ENCODE results near the gene GGTA1. TPM values are rescaled to one million over a fixed set of nuclear protein-coding genes. Genes with fewer than 3 reads are reported as not detected.

GGTA1 gene
- total and polyA plus RNA-seq, 2 experiments from 2014 or later: 0.16 TPM; not detected in 1

DNA sequence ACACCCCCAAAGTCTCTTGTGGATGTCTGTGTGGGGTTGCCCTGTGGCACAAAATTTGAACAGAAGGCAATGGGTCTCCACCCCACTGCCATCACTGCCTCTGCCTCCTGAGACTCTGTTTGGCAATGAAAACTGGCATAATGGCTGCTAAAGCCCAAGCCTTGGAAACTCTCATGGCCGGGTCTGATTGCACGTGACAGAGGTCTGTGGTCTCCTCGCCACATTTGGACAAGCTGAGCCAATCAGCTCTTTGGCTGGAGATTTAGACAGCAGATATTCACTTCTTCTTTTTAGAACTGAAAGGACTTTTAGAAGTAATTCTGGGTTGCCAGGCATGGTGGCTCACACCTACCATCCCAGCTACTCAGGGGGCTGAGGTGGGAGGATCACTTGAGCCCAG, 5.5 kb downstream of the GGTA1 start:
- Mint-ChIP-seq H3K4me3 (no peak overlapping the region), H3K4me1 (peaks cover 10% of the 10 kb centered on the region), H3K9me3 (peaks cover 7% of the 10 kb centered on the region; the same call in 2 of the 3 replicates), H3K36me3 (ENCODE audit: low read depth) (no peaks in the 10 kb centered on the region), H3K27ac (no peak overlapping the region), H3K27me3 (ENCODE audit: insufficient read depth, low read depth, poor library complexity) (peaks cover 17% of the 10 kb centered on the region)
- ATAC-seq: no peak
- Histone ChIP-seq H3K27me3 (ENCODE audit: insufficient read depth) (peaks cover 24% of the 10 kb centered on the region), H3K36me3 (ENCODE audit: insufficient read depth) (no peaks in the 10 kb centered on the region), H2AFZ (no peak overlapping the region), H3F3A (replicated peaks; ENCODE audit: low read depth) (peaks cover 9% of the 10 kb centered on the region), H3K4me1 (ENCODE audit: insufficient read depth) (peaks cover 6% of the 10 kb centered on the region; the same call in 1 of the 2 replicates), H3K79me2 (replicated peaks; ENCODE audit: insufficient read depth) (no peaks in the 10 kb centered on the region), H3K4me3 (no peak overlapping the region), H3K4me2 (no peak overlapping the region), H3K27ac (ENCODE audit: low read depth) (no peak overlapping the region), H3K9me2 (ENCODE audit: insufficient read depth) (no peaks in the 10 kb centered on the region), H4K20me1 (replicated peaks; ENCODE audit: insufficient read depth) (no peaks in the 10 kb centered on the region)
- TF ChIP-seq ZNF114 (CRISPR knock-in tag; IDR thresholded peaks at IDR 0.05) (no peak), POLR2AphosphoS5 (IDR thresholded peaks at IDR 0.05; ENCODE audit: low read depth) (no peak), JUNB (IDR thresholded peaks at IDR 0.05; ENCODE audit: unreplicated experiment) (no peak)
- TF ChIP-seq, protein P1, sequence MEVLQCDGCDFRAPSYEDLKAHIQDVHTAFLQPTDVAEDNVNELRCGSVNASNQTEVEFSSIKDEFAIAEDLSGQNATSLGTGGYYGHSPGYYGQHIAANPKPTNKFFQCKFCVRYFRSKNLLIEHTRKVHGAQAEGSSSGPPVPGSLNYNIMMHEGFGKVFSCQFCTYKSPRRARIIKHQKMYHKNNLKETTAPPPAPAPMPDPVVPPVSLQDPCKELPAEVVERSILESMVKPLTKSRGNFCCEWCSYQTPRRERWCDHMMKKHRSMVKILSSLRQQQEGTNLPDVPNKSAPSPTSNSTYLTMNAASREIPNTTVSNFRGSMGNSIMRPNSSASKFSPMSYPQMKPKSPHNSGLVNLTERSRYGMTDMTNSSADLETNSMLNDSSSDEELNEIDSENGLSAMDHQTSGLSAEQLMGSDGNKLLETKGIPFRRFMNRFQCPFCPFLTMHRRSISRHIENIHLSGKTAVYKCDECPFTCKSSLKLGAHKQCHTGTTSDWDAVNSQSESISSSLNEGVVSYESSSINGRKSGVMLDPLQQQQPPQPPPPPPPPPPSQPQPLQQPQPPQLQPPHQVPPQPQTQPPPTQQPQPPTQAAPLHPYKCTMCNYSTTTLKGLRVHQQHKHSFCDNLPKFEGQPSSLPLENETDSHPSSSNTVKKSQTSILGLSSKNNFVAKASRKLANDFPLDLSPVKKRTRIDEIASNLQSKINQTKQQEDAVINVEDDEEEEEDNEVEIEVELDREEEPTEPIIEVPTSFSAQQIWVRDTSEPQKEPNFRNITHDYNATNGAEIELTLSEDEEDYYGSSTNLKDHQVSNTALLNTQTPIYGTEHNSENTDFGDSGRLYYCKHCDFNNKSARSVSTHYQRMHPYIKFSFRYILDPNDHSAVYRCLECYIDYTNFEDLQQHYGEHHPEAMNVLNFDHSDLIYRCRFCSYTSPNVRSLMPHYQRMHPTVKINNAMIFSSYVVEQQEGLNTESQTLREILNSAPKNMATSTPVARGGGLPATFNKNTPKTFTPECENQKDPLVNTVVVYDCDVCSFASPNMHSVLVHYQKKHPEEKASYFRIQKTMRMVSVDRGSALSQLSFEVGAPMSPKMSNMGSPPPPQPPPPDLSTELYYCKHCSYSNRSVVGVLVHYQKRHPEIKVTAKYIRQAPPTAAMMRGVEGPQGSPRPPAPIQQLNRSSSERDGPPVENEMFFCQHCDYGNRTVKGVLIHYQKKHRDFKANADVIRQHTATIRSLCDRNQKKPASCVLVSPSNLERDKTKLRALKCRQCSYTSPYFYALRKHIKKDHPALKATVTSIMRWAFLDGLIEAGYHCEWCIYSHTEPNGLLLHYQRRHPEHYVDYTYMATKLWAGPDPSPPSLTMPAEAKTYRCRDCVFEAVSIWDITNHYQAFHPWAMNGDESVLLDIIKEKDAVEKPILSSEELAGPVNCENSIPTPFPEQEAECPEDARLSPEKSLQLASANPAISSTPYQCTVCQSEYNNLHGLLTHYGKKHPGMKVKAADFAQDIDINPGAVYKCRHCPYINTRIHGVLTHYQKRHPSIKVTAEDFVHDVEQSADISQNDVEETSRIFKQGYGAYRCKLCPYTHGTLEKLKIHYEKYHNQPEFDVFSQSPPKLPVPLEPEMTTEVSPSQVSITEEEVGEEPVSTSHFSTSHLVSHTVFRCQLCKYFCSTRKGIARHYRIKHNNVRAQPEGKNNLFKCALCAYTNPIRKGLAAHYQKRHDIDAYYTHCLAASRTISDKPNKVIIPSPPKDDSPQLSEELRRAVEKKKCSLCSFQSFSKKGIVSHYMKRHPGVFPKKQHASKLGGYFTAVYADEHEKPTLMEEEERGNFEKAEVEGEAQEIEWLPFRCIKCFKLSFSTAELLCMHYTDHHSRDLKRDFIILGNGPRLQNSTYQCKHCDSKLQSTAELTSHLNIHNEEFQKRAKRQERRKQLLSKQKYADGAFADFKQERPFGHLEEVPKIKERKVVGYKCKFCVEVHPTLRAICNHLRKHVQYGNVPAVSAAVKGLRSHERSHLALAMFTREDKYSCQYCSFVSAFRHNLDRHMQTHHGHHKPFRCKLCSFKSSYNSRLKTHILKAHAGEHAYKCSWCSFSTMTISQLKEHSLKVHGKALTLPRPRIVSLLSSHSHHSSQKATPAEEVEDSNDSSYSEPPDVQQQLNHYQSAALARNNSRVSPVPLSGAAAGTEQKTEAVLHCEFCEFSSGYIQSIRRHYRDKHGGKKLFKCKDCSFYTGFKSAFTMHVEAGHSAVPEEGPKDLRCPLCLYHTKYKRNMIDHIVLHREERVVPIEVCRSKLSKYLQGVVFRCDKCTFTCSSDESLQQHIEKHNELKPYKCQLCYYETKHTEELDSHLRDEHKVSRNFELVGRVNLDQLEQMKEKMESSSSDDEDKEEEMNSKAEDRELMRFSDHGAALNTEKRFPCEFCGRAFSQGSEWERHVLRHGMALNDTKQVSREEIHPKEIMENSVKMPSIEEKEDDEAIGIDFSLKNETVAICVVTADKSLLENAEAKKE (CRISPR knock-in tag; IDR thresholded peaks at IDR 0.05): no peak
- no peak for DNase-seq (ENCODE audit: low spot score)

DNA sequence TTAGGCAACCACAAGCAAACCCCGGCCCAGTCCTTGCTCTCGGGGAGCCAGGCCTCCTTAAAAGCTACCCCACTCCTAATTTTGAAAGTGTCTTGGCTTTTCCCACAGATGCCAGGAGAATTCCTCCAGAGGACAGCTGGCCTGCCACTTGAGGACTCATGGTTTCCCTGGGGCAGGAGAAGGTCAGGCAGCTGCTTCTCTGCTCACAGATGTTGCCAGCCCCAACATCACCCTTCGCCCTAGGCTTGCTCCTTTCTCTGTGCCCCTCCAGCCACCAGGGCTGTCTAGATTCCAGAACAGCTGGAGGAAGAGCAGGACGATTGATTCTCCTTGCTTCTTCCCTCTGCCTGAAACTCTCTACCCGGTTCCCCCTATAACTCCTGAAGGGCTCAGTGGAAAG, 8.5 kb downstream of the GGTA1 start:
- Histone ChIP-seq H3K4me2 (no peak overlapping the region), H4K20me1 (replicated peaks; ENCODE audit: insufficient read depth) (no peaks in the 10 kb centered on the region), H3K9me2 (ENCODE audit: insufficient read depth) (no peaks in the 10 kb centered on the region), H3F3A (replicated peaks; ENCODE audit: low read depth) (no peaks in the 10 kb centered on the region), H2AFZ (no peak overlapping the region), H3K4me3 (no peak overlapping the region), H3K27me3 (ENCODE audit: insufficient read depth) (no peaks in the 10 kb centered on the region), H3K36me3 (ENCODE audit: insufficient read depth) (no peaks in the 10 kb centered on the region), H3K4me1 (ENCODE audit: insufficient read depth) (no peaks in the 10 kb centered on the region), H3K79me2 (replicated peaks; ENCODE audit: insufficient read depth) (no peaks in the 10 kb centered on the region), H3K27ac (ENCODE audit: low read depth) (no peak overlapping the region)
- no peak for TF ChIP-seq ZNF331 (CRISPR knock-in tag; IDR thresholded peaks at IDR 0.05; ENCODE audit: low read depth)
- TF ChIP-seq CREB1 (CRISPR knock-in tag; IDR thresholded peaks at IDR 0.05; ENCODE audit: low read depth): no peak
- H3K4me3 Mint-ChIP-seq: no peak overlapping the region
- DNase-seq (ENCODE audit: low spot score) (no peak), ATAC-seq (no peak)
- peaks cover 2% of the 10 kb centered on the region; the same call in 1 of the 3 replicates for H3K4me1 Mint-ChIP-seq
- no peaks in the 10 kb centered on the region for H3K36me3 Mint-ChIP-seq (ENCODE audit: low read depth)
- H3K27ac Mint-ChIP-seq: no peak overlapping the region
- peaks cover 4% of the 10 kb centered on the region; the same call in 2 of the 3 replicates for H3K9me3 Mint-ChIP-seq
- H3K27me3 Mint-ChIP-seq (ENCODE audit: insufficient read depth, low read depth, poor library complexity): peaks cover 4% of the 10 kb centered on the region

All from GM23338 (cell line).